Psoas muscle (tissue), 8 donors: Measurements from ENCODE around the gene ANKLE1. TPM values are rescaled to one million over a fixed set of nuclear protein-coding genes. Genes with fewer than 3 reads are reported as not detected.
"Not testable (repeated sequence)": the region's sequence is repeated elsewhere in the genome, so short reads cannot be mapped to it uniquely, and the experiment has no call there.

Experiments used
- ATAC-seq, 4 donors: fragments of 200-7000 bp; cut with Tn5 transposase; one replicate each; pipeline ENCODE4 v1.9.1; 2020; ENCODE audit warnings: moderate library complexity in 3 of 4, mild to moderate bottlenecking in 2 of 4
- DNase-seq, 2 donors: peaks; one replicate each; pipeline ENCODE4 v3.0.0-alpha.2; 2020
- H3K27ac ChIP-seq: fragments of 200-600 bp; one replicate; pipeline ENCODE4 v1.8.0; 2022
- H3K27me3 ChIP-seq, 3 donors: fragments of 200-600 bp in 1 of 3; one replicate each; pipeline versions ENCODE4 v1.6.1 to v1.8.0; 2013 to 2022; ENCODE audit warnings: low read length in 2 of 3, mild to moderate bottlenecking in 2 of 3, moderate library complexity in 1 of 3; ENCODE audit not compliant: insufficient read depth in 3 of 3
- H3K36me3 ChIP-seq, 2 donors: fragments of 200-600 bp in 1 of 2; one replicate each; pipeline versions ENCODE4 v1.6.1 to v1.8.0; 2013 to 2022; ENCODE audit warnings: low read depth in 1 of 2, mild to moderate bottlenecking in 1 of 2, moderate library complexity in 1 of 2; ENCODE audit not compliant: insufficient read depth in 1 of 2
- H3K4me1 ChIP-seq: fragments of 200-600 bp; one replicate; pipeline ENCODE4 v1.8.0; 2022
- H3K4me3 ChIP-seq: fragments of 200-600 bp; one replicate; pipeline ENCODE4 v1.8.0; 2022; ENCODE audit warnings: mild to moderate bottlenecking
- H3K9me3 ChIP-seq: fragments of 200-600 bp; one replicate; pipeline ENCODE4 v1.8.0; 2022
- CTCF ChIP-seq: fragments of 200-600 bp; IDR thresholded peaks from one replicate; pipeline ENCODE4 v1.8.0; 2022; ENCODE audit warnings: antibody characterized with exemption
- WGBS, 3 donors: extraction: QIAGEN DNeasy Blood & Tissue Kit; methylation state at CpG; one replicate each; pipeline versions ENCODE4 v1.1.6 to v1.1.7; 2013; 5-methylcytosine and 5-hydroxymethylcytosine counted together
- intact Hi-C, 2 donors: fragments of 100-400 bp; cut with DNase I; formaldehyde crosslinking; loops; one replicate each; pipeline versions ENCODE4 v1.11.0 to v1.14.2; 2022
- polyA plus RNA-seq, 3 donors: library from polyadenylated mRNA; stranded (reverse); fragments of 200-250 nt; gene quantifications; one replicate each; pipeline ENCODE4 v1.2.3, GENCODE V29; 2013
- total RNA-seq, 4 donors: library from RNA; stranded (reverse); fragmentation: NEBNext Ultra II Directional in 2 of 4; extraction: Animal tissue kit (Norgen Biotek cat#: 25700) in 2 of 4; gene quantifications; one replicate each; pipeline versions ENCODE4 v1.2.1 to v1.2.4, GENCODE V29; 2021 to 2023
- donor health status: healthy with polysubstance abuse.
- donor health status: DM: no; HTN: no; CAD: no; lungs with moderate emphysema.
- donor health status: Bipolar disorder and iron deficiency.
- donor health status: healthy.
- donor health status: DM: yes; HTN: yes; CAD: no.
- donor health status: DM: no; HTN: no; CAD: no.
- donor health status: DM: no; HTN: no; CAD: no.
- donor health status: DM: yes; HTN: yes; CAD: no.

ANKLE1 gene
- total and polyA plus RNA-seq, 7 donors = 0.07 to 0.26 (median 0.13) TPM; not detected in 2

DNA sequence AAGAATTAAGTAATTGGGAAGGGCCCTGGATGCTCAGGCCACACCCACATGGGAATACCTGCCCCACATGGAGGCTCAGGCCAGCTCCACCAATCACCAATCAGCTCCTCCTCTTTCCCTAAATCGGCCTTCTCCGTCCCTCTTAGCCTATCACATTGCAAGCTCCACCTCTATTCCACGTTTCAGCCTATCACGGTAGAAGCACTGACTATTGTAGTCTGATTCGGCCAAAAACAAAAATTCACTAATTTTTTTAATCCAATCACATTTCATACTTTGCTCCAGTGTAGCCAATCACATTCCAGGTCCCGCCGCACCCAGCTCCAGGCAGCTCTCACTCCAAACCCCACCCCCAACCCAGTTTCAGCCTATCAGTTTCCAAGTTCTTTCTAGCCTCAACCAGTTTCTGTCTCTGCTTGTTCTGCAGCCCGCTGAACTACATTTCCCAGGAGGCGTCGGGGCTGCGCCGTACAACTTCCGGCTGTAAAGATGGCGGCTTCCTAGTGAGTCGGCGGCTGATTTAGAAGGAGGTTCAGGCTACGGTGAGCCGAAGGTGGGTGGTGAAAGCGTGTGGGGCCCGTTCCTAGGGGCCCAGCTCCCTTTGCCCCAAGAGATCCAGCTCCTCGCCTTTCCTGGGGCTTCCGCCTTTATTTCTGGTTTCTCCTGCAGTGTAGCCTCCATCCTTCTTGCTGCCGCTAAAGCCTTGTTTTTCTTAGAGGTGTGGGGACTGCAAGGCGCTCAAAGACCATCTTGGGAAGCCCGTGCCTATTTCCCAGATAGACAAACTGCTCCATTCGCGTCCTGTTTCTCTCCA is 14.5 kb upstream of the ANKLE1 start, which contains the start of gene BABAM1:
Gene BABAM1 (plus strand): TSS at position 469 of the 814 bp plus-strand sequence. CDS start 1,364 bp downstream, outside the sequence.
- Histone ChIP-seq H3K27me3 (no peaks in the 10 kb centered on the region), H3K9me3 (no peaks in the 10 kb centered on the region), H3K4me1 (peaks cover 7% of the 10 kb centered on the region), H3K36me3 (peaks cover 3 to 29% of the 10 kb centered on the region in 2 donors), H3K27ac (peak within 1 kb of the TSS; percentile 79), H3K4me3 (peak within 1 kb of the TSS; percentile 89)
- DNase-seq = peak; percentile 93 to 96
- WGBS, 3 donors = 0% methylated on average over 27 of the region's 27 CpGs
- TF ChIP-seq CTCF = no peak
- intact Hi-C loops = loop anchor here in 1 of 2 donors (2.0 kb wide), 1 partner anchor 52 kb away; the partner anchor contains the start of gene USE1
- peak; percentile 96 to 99 (median 97) for ATAC-seq

- H3K36me3 ChIP-seq = peaks cover 3 to 45% of the 10 kb centered on the region in 2 donors
- H3K9me3 ChIP-seq = no peaks in the 10 kb centered on the region
- no peak overlapping the region for H3K27ac ChIP-seq
- WGBS, 3 donors = 89 to 91% (median 91%) methylated on average over 13 of the region's 13 CpGs
- no peak for ATAC-seq
- no peak for TF ChIP-seq CTCF
- no peaks in the 10 kb centered on the region for H3K27me3 ChIP-seq
- H3K4me3 ChIP-seq = no peak overlapping the region
- DNase-seq = no peak
- peaks cover 7% of the 10 kb centered on the region for H3K4me1 ChIP-seq
- intact Hi-C loops = no loop called here
Observed at GRCh38 chr19:17268754-17269153, 12.9 kb upstream of the ANKLE1 start.

DNA sequence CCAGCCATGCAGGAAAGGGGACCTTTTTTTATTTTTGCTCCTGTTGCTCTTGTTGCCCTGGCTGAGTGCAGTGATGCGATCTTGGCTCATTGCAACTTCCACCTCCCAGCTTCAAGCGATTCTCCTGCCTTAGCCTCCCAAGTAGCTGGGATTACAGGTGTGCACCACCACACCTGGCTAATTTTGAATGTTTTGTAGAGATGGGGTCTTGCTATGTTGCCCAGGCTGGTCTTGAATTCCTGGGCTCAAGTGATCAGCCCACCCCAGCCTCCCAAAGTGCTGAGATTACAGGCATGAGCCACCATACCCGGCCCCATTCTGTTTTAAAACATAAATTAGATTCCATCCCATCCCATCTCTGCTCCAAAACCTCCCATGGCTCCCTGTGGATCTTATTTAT is 6.8 kb upstream of the ANKLE1 start:
- 96 to 98% (median 98%) methylated on average over 3 of the region's 3 CpGs for WGBS, 3 donors
- H3K27me3 ChIP-seq, H3K9me3 ChIP-seq, H3K4me1 ChIP-seq, H3K27ac ChIP-seq, ATAC-seq, intact Hi-C loops, DNase-seq, H3K4me3 ChIP-seq: not testable (repeated sequence)
- peaks cover 10 to 91% of the 10 kb centered on the region in 2 donors for H3K36me3 ChIP-seq

DNA sequence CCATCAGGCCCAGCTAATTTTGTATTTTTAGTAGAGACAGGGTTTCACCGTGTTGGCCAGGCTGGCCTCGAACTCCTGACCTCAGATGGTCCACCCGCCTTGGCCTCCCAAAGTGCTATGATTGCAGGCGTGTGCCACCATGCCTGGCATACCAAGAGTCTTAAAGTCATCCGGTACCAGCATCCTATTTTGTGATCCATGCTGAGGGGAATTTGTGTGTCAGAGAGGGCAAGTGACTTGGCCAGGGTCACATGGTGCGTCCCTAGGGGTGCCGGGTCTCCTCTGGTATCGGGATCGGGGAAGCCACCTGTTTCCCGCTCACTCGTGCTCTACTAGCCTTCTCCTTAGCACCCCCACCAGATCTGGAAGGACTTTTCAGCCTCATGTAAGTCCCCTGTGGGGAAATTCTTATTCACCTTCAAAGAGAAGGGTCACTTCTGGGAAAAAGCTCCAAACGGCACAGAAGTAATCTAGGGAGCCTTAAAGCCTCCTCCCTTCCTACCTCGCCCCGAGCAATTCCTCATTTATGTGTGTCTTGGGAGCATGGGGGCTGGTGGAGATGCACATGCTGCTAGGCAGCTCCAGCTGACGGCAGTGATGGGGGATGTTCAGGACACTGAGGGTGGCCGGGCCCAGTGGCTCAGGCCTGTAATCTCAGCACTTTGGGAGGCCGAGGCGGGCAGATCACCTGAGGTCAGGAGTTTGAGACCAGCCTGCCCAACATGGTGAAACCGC is 6.1 kb upstream of the ANKLE1 start:
- peaks cover 10 to 86% of the 10 kb centered on the region in 2 donors for H3K36me3 ChIP-seq
- WGBS, 3 donors = 80 to 90% (median 86%) methylated on average over 19 of the region's 19 CpGs
- DNase-seq (no peak), ATAC-seq (no peak)
- no peaks in the 10 kb centered on the region for H3K9me3 ChIP-seq
- H3K4me3 ChIP-seq = no peak overlapping the region
- intact Hi-C loops = no loop called here
- H3K27me3 ChIP-seq = no peaks in the 10 kb centered on the region
- H3K4me1 ChIP-seq = no peaks in the 10 kb centered on the region
- H3K27ac ChIP-seq = no peak overlapping the region
- no peak for TF ChIP-seq CTCF

DNA sequence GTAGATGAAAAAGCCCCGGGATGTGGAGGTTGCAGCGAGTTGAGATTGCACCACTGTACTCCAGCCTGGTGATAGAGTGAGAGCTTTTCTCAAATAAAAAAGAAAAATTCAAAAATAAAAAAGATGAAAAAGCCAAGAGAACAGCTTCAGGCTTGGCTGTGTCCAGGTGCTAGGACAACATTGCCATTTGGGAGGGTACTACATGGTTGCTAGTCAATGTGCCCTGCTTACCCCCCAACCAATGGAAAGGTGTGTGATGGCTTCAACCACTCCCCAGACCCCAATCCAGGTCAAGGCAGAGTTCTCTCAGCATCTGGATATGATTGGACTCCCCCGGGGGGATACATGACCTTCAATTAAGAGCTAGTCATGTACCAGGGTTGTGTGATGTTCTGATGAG is 2.3 kb upstream of the ANKLE1 start:
- no peak for TF ChIP-seq CTCF
- intact Hi-C loops = no loop called here
- WGBS, 3 donors = 64 to 86% (median 75%) methylated on average over 3 of the region's 3 CpGs
- H3K27me3 ChIP-seq = peaks cover 0 to 16% (median 7%) of the 10 kb centered on the region in 3 donors
- H3K9me3 ChIP-seq = no peaks in the 10 kb centered on the region
- H3K4me3 ChIP-seq = no peak overlapping the region
- no peak overlapping the region for H3K27ac ChIP-seq
- DNase-seq = no peak
- H3K4me1 ChIP-seq = peaks cover 4% of the 10 kb centered on the region
- no peak for ATAC-seq
- peaks cover 0 to 49% of the 10 kb centered on the region in 2 donors for H3K36me3 ChIP-seq
